SK-N-SH (cell line): ENCODE results near the gene AMMECR1. TPM values are rescaled to one million over a fixed set of nuclear protein-coding genes. Genes with fewer than 3 reads are reported as not detected.

Source experiments
- CTCF ChIA-PET: fragments of 300-600, 350-600 bp; formaldehyde crosslinking; extraction: SDS; loops from one replicate; lab custom pipeline; 2021; lab: Yijun Ruan, JAX
- POLR2A ChIA-PET: fragments of 350-600 bp; sonication (Branson Sonifier 250); formaldehyde crosslinking; extraction: SDS; loops from one replicate; lab custom pipeline; 2020; ENCODE audit warnings: antibody characterized with exemption, inconsistent platforms; lab: Yijun Ruan, JAX
- DNase-seq: peaks from one replicate; pipeline ENCODE4 v3.0.0; 2012
- H2AFZ ChIP-seq: fragments of 200-600 bp; sonication (generic); 2 replicates; pipeline ENCODE4 v1.8.1; 2016; ENCODE audit warnings: antibody characterized with exemption, mild to moderate bottlenecking, low read depth
- H3F3A ChIP-seq: fragments of 200-600 bp; sonication (generic); replicated peaks from 2 replicates; pipeline ENCODE3; 2016; ENCODE audit warnings: antibody characterized with exemption, mild to moderate bottlenecking; ENCODE audit not compliant: insufficient read depth
- H3K27ac ChIP-seq, 2 experiments: fragments of 200-500 bp in 1 of 2; fragments of 200-600 bp in 1 of 2; sonication (Bioruptor generic) in 1 of 2; sonication (generic), shearing (Covaris generic) in 1 of 2; 2 replicates each; pipeline versions ENCODE4 v1.5.1 to v1.6.1; 2014 to 2016; ENCODE audit warnings: low read depth in 2 of 2, inconsistent platforms in 1 of 2, low read length in 1 of 2, mild to moderate bottlenecking in 1 of 2, mixed read lengths in 1 of 2
- H3K27me3 ChIP-seq: fragments of 200-600 bp; sonication (generic), shearing (Covaris generic); 2 replicates; pipeline ENCODE4 v1.6.1; 2016; ENCODE audit warnings: mixed run types; ENCODE audit not compliant: insufficient read depth
- H3K36me3 ChIP-seq, 2 experiments: fragments of 200-500 bp in 1 of 2; fragments of 200-600 bp in 1 of 2; sonication (Bioruptor generic) in 1 of 2; sonication (generic) in 1 of 2; replicated peaks in 1 of 2; 2 replicates each; pipeline versions ENCODE3 to v1.5.1; 2014 to 2016; ENCODE audit warnings: low read length in 1 of 2, mild to moderate bottlenecking in 1 of 2; ENCODE audit not compliant: insufficient read depth in 2 of 2, control insufficient read depth in 1 of 2
- H3K4me1 ChIP-seq, 2 experiments: fragments of 200-500 bp in 1 of 2; fragments of 200-600 bp in 1 of 2; sonication (Bioruptor generic) in 1 of 2; sonication (generic), shearing (Covaris generic) in 1 of 2; 2 replicates each; pipeline versions ENCODE4 v1.5.1 to v1.6.1; 2014 to 2016; ENCODE audit warnings: low read depth in 1 of 2, low read length in 1 of 2, mixed run types in 1 of 2; ENCODE audit not compliant: insufficient read depth in 2 of 2, control insufficient read depth in 1 of 2
- H3K4me2 ChIP-seq: fragments of 200-600 bp; sonication (generic), shearing (Covaris generic); 2 replicates; pipeline ENCODE4 v1.6.1; 2017; ENCODE audit warnings: mixed run types
- H3K4me3 ChIP-seq, 2 experiments: fragments of 200-500 bp in 1 of 2; fragments of 200-600 bp in 1 of 2; sonication (Bioruptor generic) in 1 of 2; sonication (generic), shearing (Covaris generic) in 1 of 2; 2 replicates each; pipeline versions ENCODE4 v1.5.1 to v1.8.1; 2014 to 2016; ENCODE audit warnings: low read depth in 2 of 2, inconsistent platforms in 1 of 2, low read length in 1 of 2, mild to moderate bottlenecking in 1 of 2, mixed read lengths in 1 of 2, moderate library complexity in 1 of 2
- H3K79me2 ChIP-seq: fragments of 200-600 bp; sonication (generic); 2 replicates; pipeline ENCODE4 v1.8.1; 2017; ENCODE audit warnings: mild to moderate bottlenecking; ENCODE audit not compliant: insufficient read depth
- H3K9ac ChIP-seq: fragments of 200-600 bp; sonication (generic); 2 replicates; pipeline ENCODE4 v1.6.1; 2017; ENCODE audit warnings: mixed run types
- H3K9me2 ChIP-seq: fragments of 200-600 bp; sonication (generic); 2 replicates; pipeline ENCODE4 v1.6.1; 2017; ENCODE audit warnings: mixed run types
- H3K9me3 ChIP-seq: fragments of 200-600 bp; sonication (generic); 2 replicates; pipeline ENCODE4 v1.6.1; 2017; ENCODE audit warnings: mixed run types, mild to moderate bottlenecking, moderate library complexity
- H4K20me1 ChIP-seq: fragments of 200-600 bp; sonication (generic); 2 replicates; pipeline ENCODE4 v1.6.1; 2017; ENCODE audit warnings: mild to moderate bottlenecking, mixed run types; ENCODE audit not compliant: insufficient read depth
- CHD2 ChIP-seq: fragments of 150-350 bp; IDR thresholded peaks from 2 replicates; pipeline ENCODE4 v1.6.1; 2018; ENCODE audit warnings: low read length; ENCODE audit not compliant: partially characterized antibody
- EP300 ChIP-seq, 2 experiments: IDR thresholded peaks; 2 replicates each; pipeline versions ENCODE4 v1.4.0 to v1.6.1; 2012; ENCODE audit warnings: borderline replicate concordance in 1 of 2, low read depth in 1 of 2, low read length in 1 of 2
- FOSL2 ChIP-seq: IDR thresholded peaks from 2 replicates; pipeline ENCODE4 v1.4.0; 2012; ENCODE audit warnings: low read depth, mild to moderate bottlenecking, moderate library complexity, borderline replicate concordance
- IRF3 ChIP-seq: fragments of 150-350 bp; IDR thresholded peaks from 2 replicates; pipeline ENCODE4 v1.6.1; 2016; ENCODE audit warnings: mild to moderate bottlenecking, low read depth, low read length
- MEF2A ChIP-seq: IDR thresholded peaks from 2 replicates; pipeline ENCODE4 v1.4.0; 2012; ENCODE audit warnings: low read depth, borderline replicate concordance
- PBX3 ChIP-seq: IDR thresholded peaks from 2 replicates; pipeline ENCODE4; 2012
- POLR2AphosphoS5 ChIP-seq: IDR thresholded peaks from 2 replicates; pipeline ENCODE4 v1.6.1; 2012; ENCODE audit warnings: low read depth, low read length
- RFX5 ChIP-seq: IDR thresholded peaks from 2 replicates; pipeline ENCODE4 v1.6.1; 2012; ENCODE audit warnings: mild to moderate bottlenecking, improper control_type of control experiment, low read length
- SIN3A ChIP-seq: IDR thresholded peaks from 2 replicates; pipeline ENCODE4 v1.6.1; 2012; ENCODE audit warnings: low read depth, mild to moderate bottlenecking, low read length, moderate library complexity, borderline replicate concordance
- TAF1 ChIP-seq: IDR thresholded peaks from 2 replicates; pipeline ENCODE4 v1.6.1; 2012; ENCODE audit warnings: low read depth, mild to moderate bottlenecking, low read length, moderate library complexity, borderline replicate concordance
- USF1 ChIP-seq: IDR thresholded peaks from 2 replicates; pipeline ENCODE4 v1.4.0; 2012; ENCODE audit warnings: low read depth, borderline replicate concordance
- YY1 ChIP-seq: IDR thresholded peaks from 2 replicates; pipeline ENCODE4 v1.4.0; 2012; ENCODE audit warnings: low read depth, mild to moderate bottlenecking
- ZBTB33 ChIP-seq: IDR thresholded peaks from 2 replicates; pipeline ENCODE4 v1.4.0; 2012; ENCODE audit warnings: low read depth, borderline replicate concordance
- WGBS: methylation state at CpG from one replicate; pipeline ENCODE4 v1.1.6; 2017; ENCODE audit warnings: low lambda C conversion rate; 5-methylcytosine and 5-hydroxymethylcytosine counted together
- polyA plus RNA-seq, 3 experiments: library from polyadenylated mRNA; depleted of rRNA; stranded (reverse); fragments of >200 nt; gene quantifications; 2 replicates each; pipeline ENCODE4 v1.2.3, GENCODE V29; 2012

The AMMECR1 gene
- polyA plus RNA-seq, 1 of the 3 experiments (the other 2 are of a cell fraction), result 1.3 TPM

GRCh38 chrX:110359273-110359672 is 41.4 kb upstream of the AMMECR1 start:
- no peak for DNase-seq
- POLR2A ChIA-PET, result interaction anchor here (0.7 kb wide), 1 partner anchor 117 kb away, joined by 3 read pairs; no protein-coding TSS in a partner anchor
- WGBS, result 8% methylated on average over 1 of the region's 1 CpG

More at GRCh38 chrX:110359273-110359672, 41.4 kb upstream of the AMMECR1 start:
- H3K9me3 ChIP-seq, result no peaks in the 10 kb centered on the region
- H3K4me2 ChIP-seq, result no peak overlapping the region
- H4K20me1 ChIP-seq, result no peaks in the 10 kb centered on the region
- CTCF ChIA-PET, result no interaction called here
- no peaks in the 10 kb centered on the region for H3K79me2 ChIP-seq
- no peak overlapping the region for H3K4me3 ChIP-seq
- no peak overlapping the region for H3K9ac ChIP-seq
- no peak overlapping the region for H3K27ac ChIP-seq
- no peaks in the 10 kb centered on the region for H3K36me3 ChIP-seq
- TF ChIP-seq FOSL2 (no peak), ZBTB33 (no peak), IRF3 (no peak), PBX3 (no peak), EP300 (IDR thresholded peaks at IDR 0.05; ENCODE audit: borderline replicate concordance in 1 of 2, low read depth in 1 of 2, low read length in 1 of 2) (no peak), MEF2A (no peak), YY1 (no peak), CHD2 (no peak), RFX5 (no peak), SIN3A (no peak), POLR2AphosphoS5 (no peak), USF1 (no peak), TAF1 (no peak)
- no peaks in the 10 kb centered on the region for H3F3A ChIP-seq
- no peaks in the 10 kb centered on the region for H3K4me1 ChIP-seq
- H3K9me2 ChIP-seq, result no peaks in the 10 kb centered on the region
- no peak overlapping the region for H2AFZ ChIP-seq
- no peaks in the 10 kb centered on the region for H3K27me3 ChIP-seq
